Measurements from ENCODE around the gene HEXIM1. TPM values are rescaled to one million over a fixed set of nuclear protein-coding genes. Genes with fewer than 3 reads are reported as not detected.

The HEXIM1 gene
- total RNA-seq, 6 donors from 2014 or later = 19.9 to 43.8 (median 32.3) TPM

DNA sequence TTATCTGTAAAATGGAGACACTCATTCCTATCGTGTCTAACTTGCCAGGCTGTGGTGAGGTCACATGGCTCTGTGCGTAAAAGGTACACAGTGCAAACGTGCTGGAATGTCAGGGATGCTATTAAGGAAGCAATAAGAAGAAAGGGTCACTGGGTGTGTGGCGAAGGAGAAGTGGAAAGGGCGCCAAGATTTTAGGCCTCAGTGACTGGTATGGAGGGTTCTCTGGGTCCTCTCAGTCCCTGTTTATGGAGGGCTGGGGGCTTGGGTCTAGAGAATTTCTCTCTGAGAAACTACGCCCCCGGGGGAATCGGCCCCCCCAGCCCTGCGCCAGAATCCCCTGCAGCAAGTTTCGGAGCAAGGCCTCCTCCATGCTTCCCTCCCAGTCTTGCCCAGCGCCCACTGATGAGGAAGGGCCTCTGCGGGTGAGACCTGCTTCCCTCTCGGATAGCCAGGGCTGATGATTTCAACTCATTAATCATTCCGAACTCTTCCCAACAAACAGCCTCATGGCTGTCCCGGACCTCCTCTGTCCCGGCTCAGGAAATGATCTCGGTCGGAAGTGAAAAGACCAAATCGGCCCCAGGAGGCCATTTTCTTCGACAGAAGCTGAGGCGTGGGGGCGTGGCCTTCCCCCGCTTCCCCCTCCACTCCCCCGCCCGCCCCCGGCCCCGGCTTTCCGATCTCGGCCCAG, 1.2 kb upstream of the HEXIM1 start:
- TF ChIP-seq POLR2A (IDR thresholded peaks at IDR 0.05) (peak in 2 of 4 donors; percentile 2 to 33), POLR2AphosphoS5 (IDR thresholded peaks at IDR 0.05) (peak in 1 of 2 donors; percentile 21), EP300 (IDR thresholded peaks at IDR 0.05) (no peak)
- TF ChIP-seq, protein P1, sequence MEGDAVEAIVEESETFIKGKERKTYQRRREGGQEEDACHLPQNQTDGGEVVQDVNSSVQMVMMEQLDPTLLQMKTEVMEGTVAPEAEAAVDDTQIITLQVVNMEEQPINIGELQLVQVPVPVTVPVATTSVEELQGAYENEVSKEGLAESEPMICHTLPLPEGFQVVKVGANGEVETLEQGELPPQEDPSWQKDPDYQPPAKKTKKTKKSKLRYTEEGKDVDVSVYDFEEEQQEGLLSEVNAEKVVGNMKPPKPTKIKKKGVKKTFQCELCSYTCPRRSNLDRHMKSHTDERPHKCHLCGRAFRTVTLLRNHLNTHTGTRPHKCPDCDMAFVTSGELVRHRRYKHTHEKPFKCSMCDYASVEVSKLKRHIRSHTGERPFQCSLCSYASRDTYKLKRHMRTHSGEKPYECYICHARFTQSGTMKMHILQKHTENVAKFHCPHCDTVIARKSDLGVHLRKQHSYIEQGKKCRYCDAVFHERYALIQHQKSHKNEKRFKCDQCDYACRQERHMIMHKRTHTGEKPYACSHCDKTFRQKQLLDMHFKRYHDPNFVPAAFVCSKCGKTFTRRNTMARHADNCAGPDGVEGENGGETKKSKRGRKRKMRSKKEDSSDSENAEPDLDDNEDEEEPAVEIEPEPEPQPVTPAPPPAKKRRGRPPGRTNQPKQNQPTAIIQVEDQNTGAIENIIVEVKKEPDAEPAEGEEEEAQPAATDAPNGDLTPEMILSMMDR (IDR thresholded peaks at IDR 0.05) = no peak
- H3K4me1 ChIP-seq = peaks cover 43 to 62% (median 45%) of the 10 kb centered on the region in 4 donors
- peak overlapping the region; percentile 94 to 99 (median 98) for H3K27ac ChIP-seq
- WGBS, 2 donors = 11 to 21% methylated on average over 13 to 29 of the region's 29 CpGs
- H3K9me3 ChIP-seq = no peaks in the 10 kb centered on the region
- H3K36me3 ChIP-seq = no peaks in the 10 kb centered on the region
- peak overlapping the region; percentile 59 to 79 (median 66) for H3K4me3 ChIP-seq
- peak; percentile 63 to 90 for DNase-seq
- no peaks in the 10 kb centered on the region for H3K27me3 ChIP-seq
- ATAC-seq (ENCODE audit: low FRiP score in 2 of 2) = peak; percentile 33 to 37

DNA sequence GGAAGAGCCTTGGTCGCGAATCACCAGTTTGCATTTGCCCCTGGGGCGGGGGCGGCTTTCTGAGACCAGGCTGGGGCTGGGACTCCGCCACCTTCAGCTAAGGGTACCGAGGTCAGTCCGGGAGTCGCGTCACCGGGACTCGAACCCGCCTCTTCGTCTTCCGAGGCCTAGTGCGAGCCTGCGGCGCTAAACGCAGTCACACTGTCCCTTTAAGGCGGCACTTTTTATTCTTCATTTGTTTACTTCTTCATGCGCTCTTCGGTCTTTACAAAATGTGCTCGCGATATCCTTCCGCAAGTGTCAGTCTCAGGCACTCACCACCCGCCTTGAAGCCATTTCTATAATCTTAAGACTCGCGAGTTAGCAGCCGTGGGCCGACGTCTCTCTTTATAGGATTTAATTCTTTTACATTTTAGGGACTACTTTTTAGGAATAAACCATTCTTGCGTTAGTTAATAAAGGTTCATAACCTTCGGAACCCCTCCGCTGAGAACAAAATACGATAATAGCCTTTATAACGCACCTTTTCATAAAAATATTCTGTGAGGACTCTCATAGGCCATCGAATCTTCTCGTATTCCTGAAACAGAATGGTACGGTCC, 593 bp upstream of the HEXIM1 start:
- H3K4me3 ChIP-seq = peak overlapping the region; percentile 59 to 79 (median 66)
- 0% methylated on average over 31 to 35 of the region's 38 CpGs for WGBS, 2 donors
- no peaks in the 10 kb centered on the region for H3K27me3 ChIP-seq
- DNase-seq (peak in 1 of 2 donors; percentile 76), ATAC-seq (ENCODE audit: low FRiP score in 2 of 2) (peak; percentile 60 to 71)
- peaks cover 50 to 67% (median 50%) of the 10 kb centered on the region in 4 donors for H3K4me1 ChIP-seq
- peak overlapping the region; percentile 94 to 99 (median 98) for H3K27ac ChIP-seq
- H3K36me3 ChIP-seq = no peaks in the 10 kb centered on the region
- H3K9me3 ChIP-seq = no peaks in the 10 kb centered on the region
- TF ChIP-seq EP300 (IDR thresholded peaks at IDR 0.05) (peak in 1 of 4 donors; percentile 29), POLR2A (IDR thresholded peaks at IDR 0.05) (peak in 1 of 4 donors; percentile 50), POLR2AphosphoS5 (IDR thresholded peaks at IDR 0.05) (peak; percentile 63 to 67)
- TF ChIP-seq, protein P1 (IDR thresholded peaks at IDR 0.05) = peak in 1 of 6 experiments; percentile 7

DNA sequence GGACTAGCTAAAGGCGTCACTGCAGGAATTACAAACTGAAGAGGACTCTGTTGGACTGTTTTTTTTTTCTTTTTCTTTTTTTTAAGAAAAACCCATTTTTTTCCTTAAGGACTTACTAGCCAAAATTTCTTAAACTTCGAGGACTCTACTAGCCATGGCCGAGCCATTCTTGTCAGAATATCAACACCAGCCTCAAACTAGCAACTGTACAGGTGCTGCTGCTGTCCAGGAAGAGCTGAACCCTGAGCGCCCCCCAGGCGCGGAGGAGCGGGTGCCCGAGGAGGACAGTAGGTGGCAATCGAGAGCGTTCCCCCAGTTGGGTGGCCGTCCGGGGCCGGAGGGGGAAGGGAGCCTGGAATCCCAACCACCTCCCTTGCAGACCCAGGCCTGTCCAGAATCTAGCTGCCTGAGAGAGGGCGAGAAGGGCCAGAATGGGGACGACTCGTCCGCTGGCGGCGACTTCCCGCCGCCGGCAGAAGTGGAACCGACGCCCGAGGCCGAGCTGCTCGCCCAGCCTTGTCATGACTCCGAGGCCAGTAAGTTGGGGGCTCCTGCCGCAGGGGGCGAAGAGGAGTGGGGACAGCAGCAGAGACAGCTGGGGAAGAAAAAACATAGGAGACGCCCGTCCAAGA, 878 bp downstream of the HEXIM1 start:
- 0% methylated on average over 23 to 30 of the region's 32 CpGs for WGBS, 2 donors
- peak overlapping the region; percentile 94 to 99 (median 98) for H3K27ac ChIP-seq
- H3K27me3 ChIP-seq = no peaks in the 10 kb centered on the region
- DNase-seq (peak; percentile 90 to 93), ATAC-seq (ENCODE audit: low FRiP score in 2 of 2) (peak; percentile 72 to 74)
- no peaks in the 10 kb centered on the region for H3K36me3 ChIP-seq
- TF ChIP-seq POLR2AphosphoS5 (IDR thresholded peaks at IDR 0.05) (peak; percentile 58 to 65), EP300 (IDR thresholded peaks at IDR 0.05) (no peak), POLR2A (IDR thresholded peaks at IDR 0.05) (peak in 1 of 4 donors; percentile 47)
- TF ChIP-seq, protein P1 (IDR thresholded peaks at IDR 0.05) = peak; percentile 75 to 90 (median 80)
- H3K4me3 ChIP-seq = peak overlapping the region; percentile 52 to 79 (median 60)
- no peaks in the 10 kb centered on the region for H3K9me3 ChIP-seq
- peaks cover 40 to 59% (median 42%) of the 10 kb centered on the region in 4 donors for H3K4me1 ChIP-seq

DNA sequence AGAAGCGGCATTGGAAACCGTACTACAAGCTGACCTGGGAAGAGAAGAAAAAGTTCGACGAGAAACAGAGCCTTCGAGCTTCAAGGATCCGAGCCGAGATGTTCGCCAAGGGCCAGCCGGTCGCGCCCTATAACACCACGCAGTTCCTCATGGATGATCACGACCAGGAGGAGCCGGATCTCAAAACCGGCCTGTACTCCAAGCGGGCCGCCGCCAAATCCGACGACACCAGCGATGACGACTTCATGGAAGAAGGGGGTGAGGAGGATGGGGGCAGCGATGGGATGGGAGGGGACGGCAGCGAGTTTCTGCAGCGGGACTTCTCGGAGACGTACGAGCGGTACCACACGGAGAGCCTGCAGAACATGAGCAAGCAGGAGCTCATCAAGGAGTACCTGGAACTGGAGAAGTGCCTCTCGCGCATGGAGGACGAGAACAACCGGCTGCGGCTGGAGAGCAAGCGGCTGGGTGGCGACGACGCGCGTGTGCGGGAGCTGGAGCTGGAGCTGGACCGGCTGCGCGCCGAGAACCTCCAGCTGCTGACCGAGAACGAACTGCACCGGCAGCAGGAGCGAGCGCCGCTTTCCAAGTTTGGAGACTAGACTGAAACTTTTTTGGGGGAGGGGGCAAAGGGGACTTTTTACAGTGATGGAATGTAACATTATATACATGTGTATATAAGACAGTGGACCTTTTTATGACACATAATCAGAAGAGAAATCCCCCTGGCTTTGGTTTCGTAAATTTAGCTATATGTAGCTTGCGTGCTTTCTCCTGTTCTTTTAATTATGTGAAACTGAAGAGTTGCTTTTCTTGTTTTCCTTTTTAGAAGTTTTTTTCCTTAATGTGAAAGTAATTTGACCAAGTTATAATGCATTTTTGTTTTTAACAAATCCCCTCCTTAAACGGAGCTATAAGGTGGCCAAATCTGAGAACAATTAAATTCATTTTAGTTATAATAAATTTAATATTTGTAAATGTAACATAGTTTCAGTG, 1.7 kb downstream of the HEXIM1 start:
- 1 to 3% methylated on average over 24 to 55 of the region's 56 CpGs for WGBS, 2 donors
- Histone ChIP-seq H3K27ac (peak overlapping the region; percentile 94 to 99 (median 98)), H3K4me3 (peak overlapping the region; percentile 52 to 79 (median 60)), H3K4me1 (peaks cover 34 to 51% (median 37%) of the 10 kb centered on the region in 4 donors), H3K36me3 (no peaks in the 10 kb centered on the region), H3K9me3 (no peaks in the 10 kb centered on the region), H3K27me3 (no peaks in the 10 kb centered on the region)
- ATAC-seq (ENCODE audit: low FRiP score in 2 of 2) (peak; percentile 2 to 12), DNase-seq (peak; percentile 81 to 90)
- TF ChIP-seq, protein P1 (IDR thresholded peaks at IDR 0.05) = no peak
- TF ChIP-seq POLR2A (IDR thresholded peaks at IDR 0.05) (no peak), POLR2AphosphoS5 (IDR thresholded peaks at IDR 0.05) (peak; percentile 20 to 27), EP300 (IDR thresholded peaks at IDR 0.05) (no peak)

All from upper lobe of left lung (tissue), 6 donors.